Adipose tissue (tissue), 3 donors: ENCODE data around the gene CTSD. TPM values are rescaled to one million over a fixed set of nuclear protein-coding genes. Genes with fewer than 3 reads are reported as not detected.

Source experiments
- H3K27ac ChIP-seq: one replicate; pipeline ENCODE4 v1.5.1; 2013; ENCODE audit warnings: low read depth, low read length
- WGBS, 3 donors: extraction: QIAGEN DNeasy Blood & Tissue Kit; methylation state at CpG; one replicate each; pipeline ENCODE4 v1.1.7; 2013; 5-methylcytosine and 5-hydroxymethylcytosine counted together
- polyA plus RNA-seq, 3 donors: library from polyadenylated mRNA; stranded (reverse); fragments of 200-250 nt; gene quantifications; one replicate each; pipeline ENCODE4 v1.2.3, GENCODE V29; 2013
- donor health status: healthy with polysubstance abuse.
- donor health status: Bipolar disorder and iron deficiency.
- donor health status: healthy.

CTSD gene
- polyA plus RNA-seq, 3 donors: 296 to 496 (median 355) TPM

GRCh38 chr11:1760351-1761109 lies 3.2 kb downstream of the CTSD start:
- 32 to 66% (median 33%) methylated on average over 23 of the region's 23 CpGs for WGBS, 3 donors
- H3K27ac ChIP-seq: no peak overlapping the region

GRCh38 chr11:1759851-1760220 lies 3.9 kb downstream of the CTSD start:
- no peak overlapping the region for H3K27ac ChIP-seq
- WGBS, 3 donors: 33 to 69% (median 37%) methylated on average over 5 of the region's 5 CpGs

GRCh38 chr11:1759151-1759850 lies 4.4 kb downstream of the CTSD start:
- WGBS, 3 donors: 73 to 92% (median 75%) methylated on average over 23 of the region's 23 CpGs
- no peak overlapping the region for H3K27ac ChIP-seq

GRCh38 chr11:1758611-1759150 lies 5.0 kb downstream of the CTSD start:
- no peak overlapping the region for H3K27ac ChIP-seq
- 75 to 88% (median 81%) methylated on average over 21 of the region's 21 CpGs for WGBS, 3 donors

GRCh38 chr11:1757861-1758610 lies 5.7 kb downstream of the CTSD start:
- H3K27ac ChIP-seq: no peak overlapping the region
- WGBS, 3 donors: 52 to 66% (median 53%) methylated on average over 17 of the region's 17 CpGs

- WGBS, 3 donors: 79 to 84% (median 81%) methylated on average over 41 of the region's 41 CpGs
- H3K27ac ChIP-seq: no peak overlapping the region
Measured at GRCh38 chr11:1756791-1757771, 6.6 kb downstream of the CTSD start.

GRCh38 chr11:1755692-1756561 lies 7.8 kb downstream of the CTSD start:
- 64 to 70% (median 64%) methylated on average over 16 of the region's 16 CpGs for WGBS, 3 donors

GRCh38 chr11:1755344-1755691 lies 8.4 kb downstream of the CTSD start:
- 64 to 88% (median 68%) methylated on average over 9 of the region's 9 CpGs for WGBS, 3 donors
- H3K27ac ChIP-seq: no peak overlapping the region

More at GRCh38 chr11:1755692-1756561, 7.8 kb downstream of the CTSD start:
- no peak overlapping the region for H3K27ac ChIP-seq

GRCh38 chr11:1754376-1755150 lies 9.2 kb downstream of the CTSD start:
- H3K27ac ChIP-seq: no peak overlapping the region
- WGBS, 3 donors: 87 to 93% (median 89%) methylated on average over 8 of the region's 8 CpGs

GRCh38 chr11:1753929-1754305 lies 9.8 kb downstream of the CTSD start:
- WGBS, 3 donors: 84 to 93% (median 90%) methylated on average over 10 to 14 of the region's 14 CpGs
- no peak overlapping the region for H3K27ac ChIP-seq

- WGBS, 3 donors: 87 to 94% (median 88%) methylated on average over 34 to 38 of the region's 38 CpGs
- no peak overlapping the region for H3K27ac ChIP-seq
Measured at GRCh38 chr11:1753229-1753928, 10.3 kb downstream of the CTSD start.

GRCh38 chr11:1752907-1753228 lies 10.9 kb downstream of the CTSD start:
- WGBS, 3 donors: 81 to 86% (median 82%) methylated on average over 10 of the region's 10 CpGs
- H3K27ac ChIP-seq: no peak overlapping the region

GRCh38 chr11:1751999-1752906 lies 11.5 kb downstream of the CTSD start:
- no peak overlapping the region for H3K27ac ChIP-seq
- 80 to 83% (median 82%) methylated on average over 24 of the region's 24 CpGs for WGBS, 3 donors

GRCh38 chr11:1751531-1751921 lies 12.2 kb downstream of the CTSD start:
- WGBS, 3 donors: 54 to 77% (median 60%) methylated on average over 5 of the region's 5 CpGs
- H3K27ac ChIP-seq: no peak overlapping the region
